Fibroblast of villous mesenchyme (primary cell): Measurements from ENCODE around the gene FAM24B. TPM values are rescaled to one million over a fixed set of nuclear protein-coding genes. Genes with fewer than 3 reads are reported as not detected.

Source experiments
- DNase-seq: peaks from one replicate; pipeline ENCODE4 v3.0.0-alpha.2; 2010; ENCODE audit warnings: low read depth
- H3K4me3 ChIP-seq: 2 replicates; pipeline ENCODE4 v1.5.1; 2011; ENCODE audit warnings: low read depth, mild to moderate bottlenecking, low read length
- CTCF ChIP-seq: IDR thresholded peaks from 2 replicates; pipeline ENCODE4 v1.5.1; 2012; ENCODE audit warnings: low read depth, mild to moderate bottlenecking, low read length; ENCODE audit not compliant: insufficient read depth
- total RNA-seq: library from RNA; depleted of rRNA; stranded (reverse); fragments of >200 nt; gene quantifications from 2 replicates; pipeline ENCODE4 v1.2.3, GENCODE V29; 2012

Gene FAM24B
- total RNA-seq, 1 donor = 3.5 TPM

GRCh38 chr10:122822973-122823690 is 56.2 kb downstream of the FAM24B start:
- no peak overlapping the region for H3K4me3 ChIP-seq
- TF ChIP-seq CTCF = no peak
- DNase-seq = no peak

- no peak overlapping the region for H3K4me3 ChIP-seq
- DNase-seq = no peak
- no peak for TF ChIP-seq CTCF
Measured at GRCh38 chr10:122821808-122822207, 57.6 kb downstream of the FAM24B start.

- no peak for TF ChIP-seq CTCF
- H3K4me3 ChIP-seq = no peak overlapping the region
- DNase-seq = no peak
Measured at GRCh38 chr10:122815458-122815857, 63.9 kb downstream of the FAM24B start.

GRCh38 chr10:122814493-122814892 is 64.9 kb downstream of the FAM24B start:
- no peak for TF ChIP-seq CTCF
- DNase-seq = no peak
- no peak overlapping the region for H3K4me3 ChIP-seq

- no peak for TF ChIP-seq CTCF
- no peak overlapping the region for H3K4me3 ChIP-seq
- no peak for DNase-seq
Measured at GRCh38 chr10:122812751-122813150, 66.6 kb downstream of the FAM24B start.

- TF ChIP-seq CTCF = no peak
- no peak for DNase-seq
- H3K4me3 ChIP-seq = no peak overlapping the region
Measured at GRCh38 chr10:122802282-122802681, 77.1 kb downstream of the FAM24B start.

Other genes with a start within 250 kb of the FAM24B start
- gene C10orf120, start 179.7 kb downstream of the FAM24B start, total RNA-seq = not detected in 2 replicates
- 0.32 and 0.43 TPM in 2 replicates for gene CUZD1, start 33.7 kb downstream of the FAM24B start, total RNA-seq
- gene FAM24A, start 31.0 kb upstream of the FAM24B start, total RNA-seq = not detected in 2 replicates
- 9.7 and 9.9 TPM in 2 replicates for gene C10orf88, start 74.6 kb upstream of the FAM24B start, total RNA-seq
- gene PSTK, start 100.8 kb upstream of the FAM24B start, total RNA-seq = 5.5 and 5.6 TPM in 2 replicates
- 2.9 and 4.3 TPM in 2 replicates for gene IKZF5, start 129.2 kb upstream of the FAM24B start, total RNA-seq
- 4.2 and 4.3 TPM in 2 replicates for gene ACADSB, start 129.4 kb upstream of the FAM24B start, total RNA-seq